ENCODE data around the gene TRMT11. TPM values are rescaled to one million over a fixed set of nuclear protein-coding genes. Genes with fewer than 3 reads are reported as not detected.

TRMT11 gene
- total and polyA plus RNA-seq, 9 of the 15 experiments (the other 6 are each of a cell fraction or from before 2014, with no cell fraction given) = 38.8 to 88.0 (median 59.8) TPM

DNA sequence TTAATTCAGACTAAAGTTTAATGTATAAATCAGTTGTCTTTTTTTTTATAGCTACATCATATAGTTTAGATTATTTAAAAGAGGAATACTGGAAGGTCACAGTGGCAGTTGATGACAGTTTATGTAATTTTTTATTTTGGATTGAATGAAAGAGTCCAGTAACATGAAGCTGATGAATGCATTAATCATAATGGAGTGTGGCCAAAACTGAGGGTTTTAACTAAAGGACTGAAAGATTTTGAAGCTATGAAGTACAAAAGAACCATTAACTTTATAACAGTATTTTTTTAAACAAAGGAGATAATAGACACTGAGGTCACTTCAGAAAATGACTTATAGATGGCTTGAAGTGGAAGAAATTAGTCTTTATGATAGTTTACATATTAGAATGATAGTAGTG lies 41.3 kb downstream of the TRMT11 start:
- TF ChIP-seq, protein P1, sequence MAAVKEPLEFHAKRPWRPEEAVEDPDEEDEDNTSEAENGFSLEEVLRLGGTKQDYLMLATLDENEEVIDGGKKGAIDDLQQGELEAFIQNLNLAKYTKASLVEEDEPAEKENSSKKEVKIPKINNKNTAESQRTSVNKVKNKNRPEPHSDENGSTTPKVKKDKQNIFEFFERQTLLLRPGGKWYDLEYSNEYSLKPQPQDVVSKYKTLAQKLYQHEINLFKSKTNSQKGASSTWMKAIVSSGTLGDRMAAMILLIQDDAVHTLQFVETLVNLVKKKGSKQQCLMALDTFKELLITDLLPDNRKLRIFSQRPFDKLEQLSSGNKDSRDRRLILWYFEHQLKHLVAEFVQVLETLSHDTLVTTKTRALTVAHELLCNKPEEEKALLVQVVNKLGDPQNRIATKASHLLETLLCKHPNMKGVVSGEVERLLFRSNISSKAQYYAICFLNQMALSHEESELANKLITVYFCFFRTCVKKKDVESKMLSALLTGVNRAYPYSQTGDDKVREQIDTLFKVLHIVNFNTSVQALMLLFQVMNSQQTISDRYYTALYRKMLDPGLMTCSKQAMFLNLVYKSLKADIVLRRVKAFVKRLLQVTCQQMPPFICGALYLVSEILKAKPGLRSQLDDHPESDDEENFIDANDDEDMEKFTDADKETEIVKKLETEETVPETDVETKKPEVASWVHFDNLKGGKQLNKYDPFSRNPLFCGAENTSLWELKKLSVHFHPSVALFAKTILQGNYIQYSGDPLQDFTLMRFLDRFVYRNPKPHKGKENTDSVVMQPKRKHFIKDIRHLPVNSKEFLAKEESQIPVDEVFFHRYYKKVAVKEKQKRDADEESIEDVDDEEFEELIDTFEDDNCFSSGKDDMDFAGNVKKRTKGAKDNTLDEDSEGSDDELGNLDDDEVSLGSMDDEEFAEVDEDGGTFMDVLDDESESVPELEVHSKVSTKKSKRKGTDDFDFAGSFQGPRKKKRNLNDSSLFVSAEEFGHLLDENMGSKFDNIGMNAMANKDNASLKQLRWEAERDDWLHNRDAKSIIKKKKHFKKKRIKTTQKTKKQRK (IDR thresholded peaks at IDR 0.05; ENCODE audit: borderline replicate concordance, low read depth, low read length) = no peak
- TF ChIP-seq TOE1 (IDR thresholded peaks at IDR 0.05; ENCODE audit: borderline replicate concordance) (no peak), TOE1 (CRISPR knock-in tag; IDR thresholded peaks at IDR 0.05; ENCODE audit: borderline replicate concordance, low read depth) (no peak), EP300 (IDR thresholded peaks at IDR 0.05; ENCODE audit: low read length) (no peak), HDAC8 (tag; IDR thresholded peaks at IDR 0.05) (no peak), TARDBP (IDR thresholded peaks at IDR 0.05) (no peak), KAT8 (IDR thresholded peaks at IDR 0.05; ENCODE audit: low read depth) (no peak), RBFOX2 (IDR thresholded peaks at IDR 0.05; ENCODE audit: low read depth, low read length) (no peak), ZNF124 (CRISPR knock-in tag; IDR thresholded peaks at IDR 0.05) (no peak), SIRT6 (IDR thresholded peaks at IDR 0.05; ENCODE audit: low read depth, low read length) (no peak)
- TF ChIP-seq, protein P2, sequence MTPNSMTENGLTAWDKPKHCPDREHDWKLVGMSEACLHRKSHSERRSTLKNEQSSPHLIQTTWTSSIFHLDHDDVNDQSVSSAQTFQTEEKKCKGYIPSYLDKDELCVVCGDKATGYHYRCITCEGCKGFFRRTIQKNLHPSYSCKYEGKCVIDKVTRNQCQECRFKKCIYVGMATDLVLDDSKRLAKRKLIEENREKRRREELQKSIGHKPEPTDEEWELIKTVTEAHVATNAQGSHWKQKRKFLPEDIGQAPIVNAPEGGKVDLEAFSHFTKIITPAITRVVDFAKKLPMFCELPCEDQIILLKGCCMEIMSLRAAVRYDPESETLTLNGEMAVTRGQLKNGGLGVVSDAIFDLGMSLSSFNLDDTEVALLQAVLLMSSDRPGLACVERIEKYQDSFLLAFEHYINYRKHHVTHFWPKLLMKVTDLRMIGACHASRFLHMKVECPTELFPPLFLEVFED (CRISPR knock-in tag; conservative IDR thresholded peaks at IDR 0.05) = no peak
- TF ChIP-seq, protein P3, sequence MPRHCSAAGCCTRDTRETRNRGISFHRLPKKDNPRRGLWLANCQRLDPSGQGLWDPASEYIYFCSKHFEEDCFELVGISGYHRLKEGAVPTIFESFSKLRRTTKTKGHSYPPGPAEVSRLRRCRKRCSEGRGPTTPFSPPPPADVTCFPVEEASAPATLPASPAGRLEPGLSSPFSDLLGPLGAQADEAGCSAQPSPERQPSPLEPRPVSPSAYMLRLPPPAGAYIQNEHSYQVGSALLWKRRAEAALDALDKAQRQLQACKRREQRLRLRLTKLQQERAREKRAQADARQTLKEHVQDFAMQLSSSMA (CRISPR knock-in tag; IDR thresholded peaks at IDR 0.05) = no peak
- TF ChIP-seq, protein P4, sequence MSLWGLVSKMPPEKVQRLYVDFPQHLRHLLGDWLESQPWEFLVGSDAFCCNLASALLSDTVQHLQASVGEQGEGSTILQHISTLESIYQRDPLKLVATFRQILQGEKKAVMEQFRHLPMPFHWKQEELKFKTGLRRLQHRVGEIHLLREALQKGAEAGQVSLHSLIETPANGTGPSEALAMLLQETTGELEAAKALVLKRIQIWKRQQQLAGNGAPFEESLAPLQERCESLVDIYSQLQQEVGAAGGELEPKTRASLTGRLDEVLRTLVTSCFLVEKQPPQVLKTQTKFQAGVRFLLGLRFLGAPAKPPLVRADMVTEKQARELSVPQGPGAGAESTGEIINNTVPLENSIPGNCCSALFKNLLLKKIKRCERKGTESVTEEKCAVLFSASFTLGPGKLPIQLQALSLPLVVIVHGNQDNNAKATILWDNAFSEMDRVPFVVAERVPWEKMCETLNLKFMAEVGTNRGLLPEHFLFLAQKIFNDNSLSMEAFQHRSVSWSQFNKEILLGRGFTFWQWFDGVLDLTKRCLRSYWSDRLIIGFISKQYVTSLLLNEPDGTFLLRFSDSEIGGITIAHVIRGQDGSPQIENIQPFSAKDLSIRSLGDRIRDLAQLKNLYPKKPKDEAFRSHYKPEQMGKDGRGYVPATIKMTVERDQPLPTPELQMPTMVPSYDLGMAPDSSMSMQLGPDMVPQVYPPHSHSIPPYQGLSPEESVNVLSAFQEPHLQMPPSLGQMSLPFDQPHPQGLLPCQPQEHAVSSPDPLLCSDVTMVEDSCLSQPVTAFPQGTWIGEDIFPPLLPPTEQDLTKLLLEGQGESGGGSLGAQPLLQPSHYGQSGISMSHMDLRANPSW (CRISPR knock-in tag; IDR thresholded peaks at IDR 0.05) = no peak
- Histone ChIP-seq H3K36me3 (ENCODE audit: control insufficient read depth, insufficient read depth, low read length) (peaks cover 72% of the 10 kb centered on the region; the same call in 2 of the 3 replicates), H3K4me3 (no peak overlapping the region), H3K4me2 (ENCODE audit: insufficient read depth, low read length) (no peak overlapping the region), H3K9me3 (replicated peaks; ENCODE audit: control insufficient read depth, insufficient read depth, low read depth, low read length) (no peaks in the 10 kb centered on the region), H3K27ac (ENCODE audit: extremely low read depth, low read depth, low read length) (no peak overlapping the region), H3K4me1 (replicated peaks in 1 of 2; ENCODE audit: control insufficient read depth in 2 of 2, insufficient read depth in 2 of 2, low read length in 2 of 2) (no peaks in the 10 kb centered on the region), H3K9me1 (ENCODE audit: control insufficient read depth, insufficient read depth, low read length) (no peaks in the 10 kb centered on the region), H4K20me1 (replicated peaks; ENCODE audit: control insufficient read depth, insufficient read depth, low read length) (no peaks in the 10 kb centered on the region), H2AFZ (ENCODE audit: low read depth, low read length) (no peak overlapping the region), H3K79me2 (ENCODE audit: control insufficient read depth, insufficient read depth, low read length) (no peaks in the 10 kb centered on the region), H3K9ac (ENCODE audit: insufficient read depth in 1 of 2, low read depth in 2 of 2, low read length in 2 of 2) (no peak overlapping the region), H3K27me3 (ENCODE audit: control insufficient read depth in 2 of 2, insufficient read depth in 2 of 2, low read length in 2 of 2) (no peaks in the 10 kb centered on the region)
- BruUV-seq (replicated peaks) = no TSS peak
- intact Hi-C loops (cut with micrococcal nuclease) = no loop called here
- ATAC-seq = no peak
- CTCF ChIA-PET (ENCODE audit: low intra/inter-chr PET ratio) = no interaction called here
- FAIRE-seq = no peak
- in situ Hi-C loops (cut with MboI) = loop anchor here (25.0 kb wide), 2 partner anchors 310 to 1085 kb away; partner anchors contain the start of genes CENPW and RSPO3
- POLR2A ChIA-PET = interaction anchor here (0.6 to 1.2 kb wide), 2 partner anchors 17 to 92 kb away, joined by 3 read pairs; no protein-coding TSS in a partner anchor
- DNase-seq (ENCODE audit: extremely low read depth in 1 of 4, low spot score in 3 of 4) = no peak

All from K562 (cell line).